Neural progenitor cell (in vitro differentiated cells): ENCODE results near the gene WFDC10A. TPM values are rescaled to one million over a fixed set of nuclear protein-coding genes. Genes with fewer than 3 reads are reported as not detected.

ENCODE experiments used
- DNase-seq: peaks from one replicate; pipeline ENCODE4 v3.0.0-alpha.2; 2016; ENCODE audit warnings: low spot score
- H2AFZ ChIP-seq: fragments of 200-600 bp; sonication (generic); replicated peaks from 2 replicates; pipeline ENCODE4 v1.6.1; 2016; ENCODE audit warnings: antibody characterized with exemption
- H3F3A ChIP-seq: fragments of 200-600 bp; sonication (generic); 2 replicates; pipeline ENCODE4 v1.6.1; 2016; ENCODE audit warnings: antibody characterized with exemption, low read depth
- H3K27ac ChIP-seq: fragments of 200-600 bp; sonication (generic); 2 replicates; pipeline ENCODE4 v1.5.1; 2016; ENCODE audit warnings: mild to moderate bottlenecking
- H3K27me3 ChIP-seq: fragments of 200-600 bp; sonication (generic); 2 replicates; pipeline ENCODE4 v1.6.1; 2016; ENCODE audit warnings: mild to moderate bottlenecking, moderate library complexity
- H3K36me3 ChIP-seq: fragments of 200-600 bp; sonication (generic); 2 replicates; pipeline ENCODE4 v1.5.1; 2016
- H3K4me1 ChIP-seq: fragments of 200-600 bp; sonication (generic); 2 replicates; pipeline ENCODE4 v1.6.1; 2016; ENCODE audit warnings: mixed run types
- H3K4me2 ChIP-seq: fragments of 200-600 bp; sonication (generic); 2 replicates; pipeline ENCODE4 v1.6.1; 2016
- H3K4me3 ChIP-seq: fragments of 200-600 bp; sonication (generic); 2 replicates; pipeline ENCODE4 v1.5.1; 2016
- H3K79me2 ChIP-seq: fragments of 200-600 bp; sonication (generic); 2 replicates; pipeline ENCODE4 v1.6.1; 2016; ENCODE audit warnings: low read depth
- H3K9ac ChIP-seq: fragments of 200-600 bp; sonication (generic); 2 replicates; pipeline ENCODE4 v1.6.1; 2016
- H3K9me3 ChIP-seq: fragments of 200-600 bp; sonication (generic); 2 replicates; pipeline ENCODE4 v1.5.1; 2016; ENCODE audit warnings: low read depth
- H4K20me1 ChIP-seq: fragments of 200-600 bp; sonication (generic); 2 replicates; pipeline ENCODE4 v1.6.1; 2016; ENCODE audit warnings: low read depth
- H3K27ac Mint-ChIP-seq: 3 replicates; pipeline ENCODE4 v1.8.0; 2021; ENCODE audit warnings: mixed read lengths
- H3K27me3 Mint-ChIP-seq: 2 replicates; pipeline ENCODE4 v1.8.0; 2022; ENCODE audit warnings: low read depth, mild to moderate bottlenecking, inconsistent platforms, moderate library complexity, mixed read lengths; ENCODE audit not compliant: insufficient read depth
- H3K36me3 Mint-ChIP-seq: 3 replicates; pipeline ENCODE4 v1.8.0; 2021; ENCODE audit warnings: mixed read lengths
- H3K4me1 Mint-ChIP-seq: 3 replicates; pipeline ENCODE4 v1.8.0; 2021; ENCODE audit warnings: mixed read lengths
- H3K4me3 Mint-ChIP-seq: 3 replicates; pipeline ENCODE4 v1.8.0; 2021; ENCODE audit warnings: mild to moderate bottlenecking, moderate library complexity, mixed read lengths
- H3K9me3 Mint-ChIP-seq: 3 replicates; pipeline ENCODE4 v1.8.0; 2020; ENCODE audit warnings: mixed read lengths
- CTCF ChIP-seq: fragments of 200-600 bp; sonication (generic); IDR thresholded peaks from 2 replicates; pipeline ENCODE4 v1.5.1; 2017; ENCODE audit warnings: antibody characterized with exemption, mild to moderate bottlenecking
- EZH2 ChIP-seq: fragments of 200-600 bp; sonication (generic); IDR thresholded peaks from 2 replicates; pipeline ENCODE4 v1.6.1; 2017; ENCODE audit warnings: antibody characterized with exemption, mild to moderate bottlenecking, moderate library complexity
- EZH2phosphoT487 ChIP-seq: fragments of 200-600 bp; sonication (generic); IDR thresholded peaks from 2 replicates; pipeline ENCODE4 v1.6.1; 2017; ENCODE audit warnings: antibody characterized with exemption
- total RNA-seq: library from RNA; depleted of rRNA; stranded (reverse); fragments of >200 nt; gene quantifications from 2 replicates; pipeline ENCODE4 v1.2.3, GENCODE V29; 2015; ENCODE audit warnings: low replicate concordance

WFDC10A gene
- total RNA-seq, 1 donor from 2014 or later: not detected

GRCh38 chr20:45593498-45593897, 36.0 kb upstream of the WFDC10A start:
- no peaks in the 10 kb centered on the region for H3K4me1 ChIP-seq
- H3K79me2 ChIP-seq: no peaks in the 10 kb centered on the region
- H2AFZ ChIP-seq: no peak overlapping the region
- DNase-seq: no peak
- Mint-ChIP-seq H3K27me3 (no peaks in the 10 kb centered on the region), H3K4me3 (no peak overlapping the region), H3K9me3 (no peaks in the 10 kb centered on the region), H3K27ac (no peak overlapping the region), H3K4me1 (no peaks in the 10 kb centered on the region), H3K36me3 (no peaks in the 10 kb centered on the region)
- no peaks in the 10 kb centered on the region for H3K9me3 ChIP-seq
- TF ChIP-seq CTCF: no peak
- TF ChIP-seq EZH2: no peak
- no peak for TF ChIP-seq EZH2phosphoT487
- no peaks in the 10 kb centered on the region for H3K27me3 ChIP-seq
- H3F3A ChIP-seq: no peaks in the 10 kb centered on the region
- H3K36me3 ChIP-seq: peaks cover 4% of the 10 kb centered on the region
- H4K20me1 ChIP-seq: no peaks in the 10 kb centered on the region
- no peak overlapping the region for H3K9ac ChIP-seq
- no peak overlapping the region for H3K27ac ChIP-seq
- H3K4me3 ChIP-seq: no peak overlapping the region
- H3K4me2 ChIP-seq: no peak overlapping the region

GRCh38 chr20:45595235-45595634, 34.3 kb upstream of the WFDC10A start:
- Histone ChIP-seq H3K27me3 (no peaks in the 10 kb centered on the region), H2AFZ (no peak overlapping the region), H3K9me3 (no peaks in the 10 kb centered on the region), H3K36me3 (peaks cover 4% of the 10 kb centered on the region), H3K9ac (no peak overlapping the region), H3K79me2 (no peaks in the 10 kb centered on the region), H3K27ac (no peak overlapping the region), H3K4me2 (no peak overlapping the region), H3F3A (no peaks in the 10 kb centered on the region), H3K4me3 (no peak overlapping the region), H3K4me1 (no peaks in the 10 kb centered on the region), H4K20me1 (no peaks in the 10 kb centered on the region)
- Mint-ChIP-seq H3K4me3 (no peak overlapping the region), H3K36me3 (no peaks in the 10 kb centered on the region), H3K27ac (no peak overlapping the region), H3K4me1 (no peaks in the 10 kb centered on the region), H3K9me3 (no peaks in the 10 kb centered on the region), H3K27me3 (peaks cover under 1% of the 10 kb centered on the region)
- DNase-seq: no peak
- TF ChIP-seq CTCF: no peak

- Mint-ChIP-seq H3K27me3 (peaks cover 3% of the 10 kb centered on the region), H3K36me3 (no peaks in the 10 kb centered on the region), H3K9me3 (peaks cover 18% of the 10 kb centered on the region), H3K4me3 (no peak overlapping the region), H3K27ac (no peak overlapping the region), H3K4me1 (peaks cover 8% of the 10 kb centered on the region)
- H3K9ac ChIP-seq: no peak overlapping the region
- no peak overlapping the region for H2AFZ ChIP-seq
- H3K27ac ChIP-seq: no peak overlapping the region
- peaks cover 8% of the 10 kb centered on the region for H3K9me3 ChIP-seq
- H3K4me3 ChIP-seq: no peak overlapping the region
- no peaks in the 10 kb centered on the region for H4K20me1 ChIP-seq
- DNase-seq: no peak
- no peaks in the 10 kb centered on the region for H3F3A ChIP-seq
- H3K4me2 ChIP-seq: no peak overlapping the region
- no peak for TF ChIP-seq EZH2phosphoT487
- no peak for TF ChIP-seq EZH2
- TF ChIP-seq CTCF: no peak
- H3K27me3 ChIP-seq: no peaks in the 10 kb centered on the region
- no peaks in the 10 kb centered on the region for H3K36me3 ChIP-seq
- no peaks in the 10 kb centered on the region for H3K79me2 ChIP-seq
- H3K4me1 ChIP-seq: no peaks in the 10 kb centered on the region
Measured at GRCh38 chr20:45607810-45608209, 21.7 kb upstream of the WFDC10A start.

GRCh38 chr20:45611054-45611453, 18.5 kb upstream of the WFDC10A start:
- Mint-ChIP-seq H3K36me3 (no peaks in the 10 kb centered on the region), H3K4me3 (no peak overlapping the region), H3K27ac (no peak overlapping the region), H3K4me1 (peaks cover 8% of the 10 kb centered on the region), H3K9me3 (peaks cover 8% of the 10 kb centered on the region), H3K27me3 (peaks cover 3% of the 10 kb centered on the region)
- Histone ChIP-seq H4K20me1 (no peaks in the 10 kb centered on the region), H3K27ac (no peak overlapping the region), H2AFZ (no peak overlapping the region), H3K9ac (no peak overlapping the region), H3F3A (no peaks in the 10 kb centered on the region), H3K9me3 (peaks cover 4% of the 10 kb centered on the region), H3K4me2 (no peak overlapping the region), H3K27me3 (no peaks in the 10 kb centered on the region), H3K79me2 (no peaks in the 10 kb centered on the region), H3K4me3 (no peak overlapping the region), H3K36me3 (no peaks in the 10 kb centered on the region), H3K4me1 (no peaks in the 10 kb centered on the region)
- no peak for DNase-seq
- TF ChIP-seq CTCF (no peak), EZH2 (no peak), EZH2phosphoT487 (no peak)
